ENCODE measurements around the gene PANK4. TPM values are rescaled to one million over a fixed set of nuclear protein-coding genes. Genes with fewer than 3 reads are reported as not detected.
"Not testable (repeated sequence)": the region's sequence is repeated elsewhere in the genome, so short reads cannot be mapped to it uniquely, and the experiment has no call there.

The PANK4 gene
- 19.4 and 27.5 TPM in 2 replicates for total RNA-seq
- 17.9 TPM for polyA plus RNA-seq (2012)

DNA sequence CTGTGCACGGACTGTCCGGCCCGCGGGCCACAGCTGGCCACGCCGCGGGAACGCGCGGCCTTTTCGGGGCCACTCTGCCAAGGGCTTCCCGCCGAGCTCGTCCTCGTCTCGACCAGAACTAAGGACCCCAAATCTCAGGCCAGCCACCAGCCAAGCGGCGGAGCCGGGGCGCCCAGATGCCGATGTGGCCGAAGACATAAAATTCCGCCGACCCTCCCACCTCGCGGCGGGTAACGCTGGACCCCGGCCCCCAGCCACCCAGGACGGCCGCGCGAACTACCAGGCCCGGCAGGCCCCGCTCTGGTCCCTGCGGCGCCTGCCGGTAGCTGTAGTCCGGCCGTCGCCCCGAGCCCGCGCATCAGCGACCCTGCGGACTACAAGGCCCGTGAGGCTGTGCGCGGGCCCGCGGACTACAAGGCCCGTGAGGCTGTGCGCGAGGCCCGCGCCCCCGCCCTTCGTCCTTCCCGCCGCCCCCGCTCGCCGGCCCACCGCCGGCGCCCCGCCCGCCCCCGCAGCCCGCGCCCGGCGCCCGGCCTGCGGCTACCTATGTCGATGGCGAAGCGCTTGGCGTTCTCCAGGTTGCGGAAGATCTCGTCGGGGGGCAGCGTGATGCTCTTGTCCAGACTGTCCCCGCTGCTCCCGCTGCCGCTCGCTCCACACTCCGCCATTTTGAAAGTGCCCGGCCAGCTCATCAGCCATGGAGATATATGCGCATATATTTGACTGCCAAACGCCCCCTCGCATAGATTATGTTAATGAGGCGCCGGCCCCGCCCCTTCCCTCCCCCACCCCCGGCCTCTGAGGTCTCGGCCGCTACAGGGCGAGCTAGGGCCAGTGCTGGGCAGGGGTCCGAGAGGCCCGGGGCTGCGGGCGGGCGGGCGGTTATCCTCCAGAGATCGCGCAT lies at the start of gene PANK4:
TSS of gene PANK4 (minus strand) at position 677 of the 904 bp plus-strand sequence. CDS start at position 668, 9 bp downstream.
- peak; percentile 93 for DNase-seq (ENCODE audit: low read depth)

DNA sequence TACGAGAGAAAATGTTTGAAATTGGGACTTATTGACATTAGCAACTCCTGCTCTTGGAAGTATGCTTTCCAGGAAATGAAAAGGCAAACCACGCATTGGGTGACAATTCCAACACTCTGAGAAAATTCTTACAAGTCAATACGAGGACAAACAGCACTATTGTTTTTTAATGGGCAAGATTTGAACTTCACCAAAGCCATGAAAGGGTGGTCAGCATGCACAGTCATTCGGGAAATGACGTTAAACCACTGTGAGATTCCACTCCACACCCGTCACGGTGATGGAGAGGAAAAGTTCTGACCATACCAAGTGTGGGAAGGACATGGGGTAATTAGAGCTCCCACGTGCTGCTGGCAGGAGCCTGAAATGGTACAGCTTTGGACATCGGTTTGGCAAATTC lies 48.0 kb upstream of the PANK4 start:
- no peak for DNase-seq (ENCODE audit: low read depth)

DNA sequence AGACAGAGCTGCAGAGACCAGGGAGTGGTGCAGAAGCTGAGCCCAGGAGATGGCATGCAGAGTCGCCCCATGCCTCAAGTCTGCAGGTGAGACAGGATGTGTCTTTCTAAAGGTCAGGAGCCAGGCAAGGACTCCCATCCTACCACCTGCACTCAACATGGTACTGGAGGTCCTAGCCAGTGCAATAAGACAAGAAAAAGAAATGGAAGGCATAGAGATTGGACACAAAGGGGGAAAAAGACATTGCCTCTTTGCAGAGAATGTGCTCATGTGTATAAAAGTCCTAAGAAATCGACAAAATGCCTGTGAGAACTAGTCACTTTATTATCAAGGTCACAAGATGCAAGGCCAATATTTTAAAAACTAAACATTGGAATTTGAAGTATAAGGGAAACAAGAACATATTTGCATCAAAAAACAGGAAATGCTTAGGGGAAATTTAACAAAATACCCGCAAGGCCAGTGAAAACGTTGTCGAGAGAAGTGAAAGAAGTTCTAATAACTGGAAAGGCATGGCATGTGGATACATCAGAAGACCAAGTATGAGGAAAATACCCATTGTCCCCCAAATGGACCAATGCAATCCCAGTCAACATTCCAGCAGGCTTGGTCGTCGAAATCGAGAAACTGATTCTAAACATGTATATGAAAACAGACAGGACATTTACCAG lies 47.0 kb upstream of the PANK4 start:
- no peak for DNase-seq (ENCODE audit: low read depth)

DNA sequence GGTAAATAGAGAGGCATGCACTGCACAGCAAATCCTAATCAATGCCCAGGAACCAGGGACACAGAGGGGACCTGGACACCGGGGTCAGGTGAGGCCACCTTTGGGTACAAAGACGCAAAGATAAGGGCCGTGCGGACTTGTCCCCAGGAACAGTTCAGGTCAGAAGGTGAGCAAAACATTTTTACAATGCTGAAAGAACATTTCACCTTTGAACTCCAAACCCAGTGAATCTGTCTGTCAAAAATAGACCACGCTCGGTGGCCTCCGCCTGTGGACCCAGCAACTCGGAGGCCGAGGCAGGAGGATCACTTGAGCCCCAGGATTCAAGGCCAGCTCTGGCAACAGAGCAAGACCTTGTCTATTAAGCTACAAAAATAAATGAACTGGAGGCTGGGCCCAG lies 45.0 kb upstream of the PANK4 start:
- DNase-seq (ENCODE audit: low read depth): no peak

DNA sequence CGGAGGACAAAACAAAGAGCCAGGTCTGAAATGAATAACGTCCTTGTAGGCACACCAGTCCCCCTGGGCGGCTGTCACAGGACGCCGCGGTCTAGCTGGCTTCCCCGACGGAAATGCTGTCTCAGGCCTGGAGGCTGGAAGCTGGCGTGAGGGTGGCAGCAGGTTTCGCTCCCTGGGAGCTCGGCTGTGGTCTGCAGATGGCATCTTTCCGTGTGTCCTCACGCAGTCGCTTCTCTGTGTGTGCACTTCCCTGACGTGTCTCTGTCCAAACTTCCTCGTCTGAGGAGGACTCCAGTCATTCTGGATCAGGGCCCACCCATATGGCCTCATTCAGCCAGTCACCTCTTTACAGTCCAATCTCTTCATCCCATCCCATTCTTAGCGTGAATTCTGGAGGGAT lies 43.9 kb upstream of the PANK4 start:
- no peak for DNase-seq (ENCODE audit: low read depth)

DNA sequence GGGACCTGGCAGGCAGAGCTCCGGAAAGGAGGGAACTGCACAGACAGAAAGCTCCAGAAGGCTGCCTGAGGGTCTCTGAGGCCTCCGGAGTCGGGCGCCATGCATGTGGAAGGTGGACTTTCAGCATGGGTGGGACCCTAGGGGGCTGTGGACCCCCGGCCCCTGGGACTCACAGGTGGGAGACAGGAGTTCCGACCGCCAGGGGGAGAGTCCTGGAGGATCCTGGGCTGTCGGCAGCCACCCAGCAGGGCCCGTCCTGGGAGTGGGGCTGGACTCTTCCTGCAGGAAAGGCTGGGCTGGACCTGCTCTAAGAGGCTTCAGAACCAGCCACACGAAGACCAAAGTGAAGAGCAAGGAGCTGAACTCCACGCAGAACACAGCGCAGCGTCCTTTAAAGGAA lies 43.3 kb upstream of the PANK4 start:
- DNase-seq (ENCODE audit: low read depth): not testable (repeated sequence)

GRCh38 chr1:2569060-2569459 lies 42.7 kb upstream of the PANK4 start:
- DNase-seq (ENCODE audit: low read depth): no peak

- DNase-seq (ENCODE audit: low read depth): not testable (repeated sequence)
Measured at GRCh38 chr1:2568187-2568816, 41.9 kb upstream of the PANK4 start.

DNA sequence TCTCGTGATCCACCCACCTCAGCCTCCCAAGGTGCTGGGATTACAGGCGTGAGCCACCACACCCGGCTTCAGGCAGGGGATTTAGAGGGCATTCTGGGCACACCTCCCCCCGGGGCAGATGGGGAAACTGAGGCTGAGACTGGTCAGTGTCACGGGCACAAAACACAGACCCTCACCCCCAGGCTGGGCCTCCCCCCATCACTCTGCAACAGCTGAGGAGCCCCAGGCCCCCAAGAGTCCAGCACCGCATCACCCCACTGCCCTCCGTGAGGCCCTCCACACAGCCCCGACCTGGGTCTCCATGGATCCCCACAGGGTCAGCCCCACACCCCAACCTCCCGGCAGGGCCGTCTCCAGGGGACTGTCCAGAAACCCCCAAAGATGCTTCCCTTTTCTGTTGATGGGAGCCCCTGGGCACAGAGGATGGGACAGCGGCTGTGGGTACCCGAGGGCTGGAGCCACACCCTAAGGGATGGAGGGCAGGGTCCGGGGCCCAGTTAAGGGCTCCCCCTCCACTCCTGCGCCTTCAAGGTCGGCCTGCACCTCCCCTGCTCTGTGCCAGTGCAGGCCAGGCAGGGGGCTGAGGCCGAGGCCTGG lies 40.8 kb upstream of the PANK4 start:
- DNase-seq (ENCODE audit: low read depth): no peak

- DNase-seq (ENCODE audit: low read depth): no peak
Measured at GRCh38 chr1:2566101-2567045, 40.0 kb upstream of the PANK4 start.

- peak; percentile 12 for DNase-seq (ENCODE audit: low read depth)
Measured at GRCh38 chr1:2564815-2565374, 38.5 kb upstream of the PANK4 start.

GRCh38 chr1:2564006-2564814 lies 37.8 kb upstream of the PANK4 start:
- DNase-seq (ENCODE audit: low read depth): peak; percentile 14

DNA sequence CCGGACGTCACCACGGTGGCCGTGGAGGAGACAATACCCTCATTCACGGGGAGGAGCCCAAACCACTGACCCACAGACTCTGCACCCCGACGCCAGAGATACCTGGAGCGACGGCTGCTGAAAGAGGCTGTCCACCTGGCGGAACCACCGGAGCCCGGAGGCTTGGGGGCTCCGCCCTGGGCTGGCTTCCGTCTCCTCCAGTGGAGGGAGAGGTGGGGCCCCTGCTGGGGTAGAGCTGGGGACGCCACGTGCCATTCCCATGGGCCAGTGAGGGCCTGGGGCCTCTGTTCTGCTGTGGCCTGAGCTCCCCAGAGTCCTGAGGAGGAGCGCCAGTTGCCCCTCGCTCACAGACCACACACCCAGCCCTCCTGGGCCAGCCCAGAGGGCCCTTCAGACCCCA lies 36.8 kb upstream of the PANK4 start:
- DNase-seq (ENCODE audit: low read depth): no peak

GRCh38 chr1:2561898-2562895 lies 35.8 kb upstream of the PANK4 start:
- no peak for DNase-seq (ENCODE audit: low read depth)

GRCh38 chr1:2561446-2561845 lies 35.0 kb upstream of the PANK4 start:
- no peak for DNase-seq (ENCODE audit: low read depth)

DNA sequence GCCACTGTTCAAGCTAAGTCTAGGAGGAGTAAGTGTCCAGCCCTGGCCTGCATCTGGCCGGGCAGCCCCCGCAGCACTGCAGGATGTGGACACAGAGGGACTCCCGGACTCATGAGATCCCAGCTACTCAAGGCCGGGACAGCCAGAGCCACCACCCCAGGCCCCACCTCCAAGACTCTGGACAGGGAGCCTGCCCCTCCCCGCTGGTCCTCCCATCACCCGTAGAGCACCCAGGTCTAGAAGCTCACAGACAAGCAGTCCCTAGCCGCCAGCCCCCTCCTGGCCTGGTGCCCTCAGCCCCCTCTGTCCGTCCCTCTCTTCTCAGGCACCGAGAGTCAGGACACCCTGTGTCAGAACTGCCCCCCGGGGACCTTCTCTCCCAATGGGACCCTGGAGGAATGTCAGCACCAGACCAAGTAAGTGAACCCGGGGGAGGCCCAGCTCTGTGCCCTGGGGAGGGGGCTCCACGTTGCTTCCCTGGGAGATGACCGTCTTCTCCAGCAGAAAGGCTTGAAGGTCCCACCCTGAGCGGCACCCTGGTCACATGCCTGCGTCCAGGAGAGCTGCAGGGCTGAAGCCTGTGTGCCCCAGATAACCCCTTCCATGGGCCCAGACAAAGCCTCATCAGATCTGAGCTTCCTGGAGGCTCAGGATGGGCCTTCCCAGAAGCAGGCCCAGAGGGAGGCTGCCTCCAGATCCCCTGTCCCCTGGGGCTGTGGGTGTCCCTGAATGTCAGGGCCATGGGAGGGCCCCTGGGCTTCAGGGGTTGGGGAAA lies 34.1 kb upstream of the PANK4 start:
- no peak for DNase-seq (ENCODE audit: low read depth)
